Adrenal gland (tissue), 12 donors: ENCODE results near the gene EFCC1. TPM values are rescaled to one million over a fixed set of nuclear protein-coding genes. Genes with fewer than 3 reads are reported as not detected.

Source experiments
- DNase-seq, 7 donors: peaks; one replicate each; pipeline ENCODE4 v3.0.0-alpha.2; 2019 to 2020
- H3K27ac ChIP-seq, 5 donors: fragments of 200-600 bp; sonication (generic) in 4 of 5; 1 replicate in 3 of 5; 2 replicates in 2 of 5; pipeline versions ENCODE4 v1.5.1 to v1.8.0; 2016 to 2020; ENCODE audit warnings: mild to moderate bottlenecking in 1 of 5
- H3K27me3 ChIP-seq: fragments of 200-600 bp; 2 replicates; pipeline ENCODE4 v1.8.0; 2021
- H3K36me3 ChIP-seq, 2 donors: fragments of 200-600 bp; replicated peaks in 1 of 2; 1 replicate in 1 of 2; 2 replicates in 1 of 2; pipeline versions ENCODE4 v1.5.1 to v1.8.0; 2018 to 2022
- H3K4me1 ChIP-seq, 2 donors: fragments of 200-600 bp; replicated peaks in 1 of 2; 1 replicate in 1 of 2; 2 replicates in 1 of 2; pipeline versions ENCODE4 v1.5.1 to v1.8.0; 2018 to 2021
- H3K4me3 ChIP-seq, 4 donors: fragments of 200-600 bp; sonication (generic) in 3 of 4; one replicate each; pipeline ENCODE4 v1.5.1; 2016 to 2018
- H3K9me3 ChIP-seq, 3 donors: fragments of 200-600 bp; sonication (generic) in 1 of 3; replicated peaks in 1 of 3; 1 replicate in 2 of 3; 2 replicates in 1 of 3; pipeline versions ENCODE4 v1.5.1 to v1.8.0; 2016 to 2021
- POLR2A ChIP-seq, 2 donors: fragments of 450-650 bp; IDR thresholded peaks; one replicate each; pipeline ENCODE4 v1.6.1; 2017; ENCODE audit warnings: antibody characterized with exemption in 2 of 2, mild to moderate bottlenecking in 2 of 2, moderate library complexity in 1 of 2
- WGBS, 4 donors: extraction: QIAGEN DNeasy Blood & Tissue Kit in 2 of 4; methylation state at CpG; one replicate each; pipeline versions ENCODE4 v1.1.5 to v1.1.7; 2013 to 2017; 5-methylcytosine and 5-hydroxymethylcytosine counted together
- intact Hi-C, 2 donors: fragments of 100-400 bp; cut with DNase I; formaldehyde crosslinking; loops; one replicate each; pipeline versions ENCODE4 v1.14.1 to v1.15.0; 2022 to 2023
- polyA plus RNA-seq, 3 donors: library from polyadenylated mRNA; stranded (reverse); fragments of 200-250 nt in 2 of 3; fragments of 350-450 nt in 1 of 3; fragmentation: Illumina TruSeq in 1 of 3; extraction: RNeasy Lipid Tissue Mini Kit (QIAGEN cat#74804) in 1 of 3; gene quantifications; one replicate each; pipeline ENCODE4 v1.2.3, GENCODE V29; 2013 to 2014
- total RNA-seq, 9 donors: library from RNA; depleted of rRNA in 4 of 9; stranded (reverse); fragments of >200 nt in 4 of 9; fragments of 120-200 nt in 1 of 9; fragmentation: NEBNext Ultra II Directional in 1 of 9; extraction: Animal tissue kit (Norgen Biotek cat#: 25700) in 1 of 9; gene quantifications; one replicate each; pipeline versions ENCODE4 v1.1.0 to v1.2.4, GENCODE V29; 2013 to 2023
- TF ChIP-seq, protein P1 (sequence below), 6 experiments: fragments of 450-650 bp in 4 of 6; fragments of 200-600 bp in 2 of 6; sonication (generic) in 1 of 6; IDR thresholded peaks; 1 replicate in 5 of 6; 2 replicates in 1 of 6; pipeline versions ENCODE4 v1.5.1 to v1.8.0; 2016 to 2021; ENCODE audit warnings: antibody characterized with exemption in 6 of 6, mild to moderate bottlenecking in 2 of 6, moderate library complexity in 1 of 6
- donor health status: healthy with polysubstance abuse.
- donor health status: Bipolar disorder and iron deficiency.
- donor health status: DM: yes; HTN: yes; CAD: no.
- donor health status: DM: no; HTN: no; CAD: no.
- donor health status: DM: no; HTN: no; CAD: no.
- donor health status: DM: yes; HTN: yes; CAD: no.

Gene EFCC1
- total and polyA plus RNA-seq, 12 donors, result 0.46 to 6.0 (median 1.8) TPM

DNA sequence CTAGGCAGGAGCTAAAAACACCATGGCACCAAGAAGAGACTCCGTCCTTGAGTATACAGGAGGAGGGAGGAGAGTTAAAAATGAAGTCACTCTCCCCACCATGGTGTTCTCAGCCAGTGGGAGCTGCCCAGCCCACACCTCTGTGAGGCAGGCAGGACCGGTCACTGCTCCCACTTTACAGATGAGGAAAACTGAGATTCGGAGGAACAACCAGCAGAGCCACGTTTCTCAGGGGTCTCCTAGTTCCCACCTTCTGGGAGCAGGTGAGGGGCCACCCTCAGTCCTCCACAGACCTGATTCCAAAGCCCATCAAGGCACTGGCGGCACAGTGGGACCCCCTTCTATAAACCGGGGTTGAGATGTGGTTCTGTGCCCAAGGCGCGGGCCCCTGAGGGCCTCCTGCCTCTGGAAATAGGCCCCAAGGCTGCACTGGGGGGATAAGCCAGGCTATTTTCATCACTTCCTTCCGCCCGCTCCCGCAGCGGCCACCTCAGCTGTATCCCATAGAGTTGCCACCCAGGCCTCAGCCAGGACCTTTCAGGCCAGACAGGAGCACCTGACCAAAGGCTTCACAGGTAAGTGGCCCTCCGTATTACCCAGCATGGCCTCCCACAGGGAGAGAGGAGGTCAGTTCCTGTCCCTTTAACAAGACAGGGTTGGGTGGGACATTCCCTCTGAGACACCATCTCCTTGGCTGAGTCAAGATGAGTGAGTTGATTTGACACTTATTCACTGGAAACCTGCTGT lies 59.3 kb downstream of the EFCC1 start, which contains the start of gene GP9:
TSS of gene GP9 (plus strand) at position 504 of the 747 bp plus-strand sequence. CDS start 961 bp downstream, outside the sequence.
- no peaks in the 10 kb centered on the region for H3K9me3 ChIP-seq
- TF ChIP-seq, protein P1, sequence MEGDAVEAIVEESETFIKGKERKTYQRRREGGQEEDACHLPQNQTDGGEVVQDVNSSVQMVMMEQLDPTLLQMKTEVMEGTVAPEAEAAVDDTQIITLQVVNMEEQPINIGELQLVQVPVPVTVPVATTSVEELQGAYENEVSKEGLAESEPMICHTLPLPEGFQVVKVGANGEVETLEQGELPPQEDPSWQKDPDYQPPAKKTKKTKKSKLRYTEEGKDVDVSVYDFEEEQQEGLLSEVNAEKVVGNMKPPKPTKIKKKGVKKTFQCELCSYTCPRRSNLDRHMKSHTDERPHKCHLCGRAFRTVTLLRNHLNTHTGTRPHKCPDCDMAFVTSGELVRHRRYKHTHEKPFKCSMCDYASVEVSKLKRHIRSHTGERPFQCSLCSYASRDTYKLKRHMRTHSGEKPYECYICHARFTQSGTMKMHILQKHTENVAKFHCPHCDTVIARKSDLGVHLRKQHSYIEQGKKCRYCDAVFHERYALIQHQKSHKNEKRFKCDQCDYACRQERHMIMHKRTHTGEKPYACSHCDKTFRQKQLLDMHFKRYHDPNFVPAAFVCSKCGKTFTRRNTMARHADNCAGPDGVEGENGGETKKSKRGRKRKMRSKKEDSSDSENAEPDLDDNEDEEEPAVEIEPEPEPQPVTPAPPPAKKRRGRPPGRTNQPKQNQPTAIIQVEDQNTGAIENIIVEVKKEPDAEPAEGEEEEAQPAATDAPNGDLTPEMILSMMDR (IDR thresholded peaks at IDR 0.05), result no peak
- TF ChIP-seq POLR2A (IDR thresholded peaks at IDR 0.05), result no peak
- no peaks in the 10 kb centered on the region for H3K27me3 ChIP-seq
- H3K27ac ChIP-seq, result no peak within 1 kb of the TSS
- intact Hi-C loops, result no loop called here
- no peak within 1 kb of the TSS for H3K4me3 ChIP-seq
- no peaks in the 10 kb centered on the region for H3K36me3 ChIP-seq
- no peaks in the 10 kb centered on the region for H3K4me1 ChIP-seq
- no peak for DNase-seq
- 67 to 78% (median 72%) methylated on average over 6 to 13 of the region's 13 CpGs for WGBS, 4 donors

- Histone ChIP-seq H3K4me3 (no peak overlapping the region), H3K27ac (no peak overlapping the region), H3K36me3 (no peaks in the 10 kb centered on the region), H3K27me3 (no peaks in the 10 kb centered on the region), H3K9me3 (no peaks in the 10 kb centered on the region), H3K4me1 (no peaks in the 10 kb centered on the region)
- TF ChIP-seq POLR2A (IDR thresholded peaks at IDR 0.05), result no peak
- TF ChIP-seq, protein P1 (IDR thresholded peaks at IDR 0.05), result no peak
- DNase-seq, result no peak
- intact Hi-C loops, result no loop called here
- 85 to 91% (median 88%) methylated on average over 11 to 19 of the region's 19 CpGs for WGBS, 4 donors
Observed at GRCh38 chr3:129061023-129061887, 60.2 kb downstream of the EFCC1 start.

GRCh38 chr3:129061888-129062834 lies 61.1 kb downstream of the EFCC1 start:
- DNase-seq, result no peak
- H3K36me3 ChIP-seq, result no peaks in the 10 kb centered on the region
- H3K4me3 ChIP-seq, result no peak overlapping the region
- intact Hi-C loops, result no loop called here
- TF ChIP-seq, protein P1 (IDR thresholded peaks at IDR 0.05), result no peak
- TF ChIP-seq POLR2A (IDR thresholded peaks at IDR 0.05), result no peak
- H3K27me3 ChIP-seq, result no peaks in the 10 kb centered on the region
- H3K9me3 ChIP-seq, result no peaks in the 10 kb centered on the region
- 86 to 90% (median 89%) methylated on average over 11 to 32 of the region's 32 CpGs for WGBS, 4 donors
- H3K27ac ChIP-seq, result no peak overlapping the region
- no peaks in the 10 kb centered on the region for H3K4me1 ChIP-seq
